ENCODE results near the gene DDX25.
A peak's percentile ranks its signal among the peaks of the same experiment; 100 is the strongest.

The DDX25 gene

DNA sequence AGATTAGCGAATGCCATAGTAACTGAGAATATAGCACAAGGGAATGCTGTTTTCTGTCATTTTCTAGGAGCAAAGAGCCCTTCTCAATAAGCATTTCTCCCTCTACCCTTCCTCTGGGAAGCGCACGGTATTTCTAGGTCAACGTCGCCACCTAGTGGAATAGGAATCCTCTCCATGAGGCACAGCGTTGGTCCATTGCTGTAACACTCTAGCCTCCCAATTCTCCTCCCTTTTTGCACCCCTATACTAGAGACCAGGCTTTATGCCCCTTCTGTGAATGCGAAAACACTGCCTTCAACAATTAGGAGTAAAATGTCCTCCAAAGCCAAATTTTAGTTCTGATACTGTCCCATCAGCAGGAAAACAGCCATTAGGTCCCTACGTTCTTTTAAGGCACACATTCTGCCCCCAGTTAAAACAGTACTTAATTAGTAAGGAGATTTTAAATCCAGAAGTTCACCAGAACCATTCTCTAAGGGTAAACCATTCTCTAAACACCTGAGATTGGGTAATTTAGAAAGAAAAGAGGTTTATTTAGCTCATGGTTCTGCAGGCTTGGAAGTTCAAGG lies 29.7 kb upstream of the DDX25 start:
- TF ChIP-seq, protein P1, sequence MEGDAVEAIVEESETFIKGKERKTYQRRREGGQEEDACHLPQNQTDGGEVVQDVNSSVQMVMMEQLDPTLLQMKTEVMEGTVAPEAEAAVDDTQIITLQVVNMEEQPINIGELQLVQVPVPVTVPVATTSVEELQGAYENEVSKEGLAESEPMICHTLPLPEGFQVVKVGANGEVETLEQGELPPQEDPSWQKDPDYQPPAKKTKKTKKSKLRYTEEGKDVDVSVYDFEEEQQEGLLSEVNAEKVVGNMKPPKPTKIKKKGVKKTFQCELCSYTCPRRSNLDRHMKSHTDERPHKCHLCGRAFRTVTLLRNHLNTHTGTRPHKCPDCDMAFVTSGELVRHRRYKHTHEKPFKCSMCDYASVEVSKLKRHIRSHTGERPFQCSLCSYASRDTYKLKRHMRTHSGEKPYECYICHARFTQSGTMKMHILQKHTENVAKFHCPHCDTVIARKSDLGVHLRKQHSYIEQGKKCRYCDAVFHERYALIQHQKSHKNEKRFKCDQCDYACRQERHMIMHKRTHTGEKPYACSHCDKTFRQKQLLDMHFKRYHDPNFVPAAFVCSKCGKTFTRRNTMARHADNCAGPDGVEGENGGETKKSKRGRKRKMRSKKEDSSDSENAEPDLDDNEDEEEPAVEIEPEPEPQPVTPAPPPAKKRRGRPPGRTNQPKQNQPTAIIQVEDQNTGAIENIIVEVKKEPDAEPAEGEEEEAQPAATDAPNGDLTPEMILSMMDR (IDR thresholded peaks at IDR 0.05; ENCODE audit: extremely low read depth, missing control alignments) = peak; percentile 71
- DNase-seq (ENCODE audit: low spot score) = peak; percentile 54

DNA sequence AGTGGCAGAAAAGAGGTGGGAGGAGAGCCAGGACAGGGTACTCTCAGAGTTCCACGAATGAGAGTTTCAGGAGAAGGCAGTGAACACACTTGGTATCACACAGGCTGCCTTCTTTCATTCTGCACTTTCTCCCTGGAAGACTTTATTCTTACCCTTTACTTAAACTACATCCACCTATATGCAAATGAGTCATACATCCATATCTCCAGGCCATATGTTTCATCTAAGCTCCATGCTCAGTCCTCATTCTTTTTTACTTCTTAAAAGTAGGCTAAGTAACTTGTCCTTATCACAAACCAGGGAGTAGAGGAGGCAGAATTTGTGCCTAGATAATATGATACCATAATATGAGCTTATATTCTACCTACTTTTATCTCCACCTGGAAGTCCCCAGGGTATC lies 23.0 kb upstream of the DDX25 start:
- DNase-seq (ENCODE audit: low spot score) = no peak
- TF ChIP-seq, protein P1 (IDR thresholded peaks at IDR 0.05; ENCODE audit: extremely low read depth, missing control alignments) = no peak

DNA sequence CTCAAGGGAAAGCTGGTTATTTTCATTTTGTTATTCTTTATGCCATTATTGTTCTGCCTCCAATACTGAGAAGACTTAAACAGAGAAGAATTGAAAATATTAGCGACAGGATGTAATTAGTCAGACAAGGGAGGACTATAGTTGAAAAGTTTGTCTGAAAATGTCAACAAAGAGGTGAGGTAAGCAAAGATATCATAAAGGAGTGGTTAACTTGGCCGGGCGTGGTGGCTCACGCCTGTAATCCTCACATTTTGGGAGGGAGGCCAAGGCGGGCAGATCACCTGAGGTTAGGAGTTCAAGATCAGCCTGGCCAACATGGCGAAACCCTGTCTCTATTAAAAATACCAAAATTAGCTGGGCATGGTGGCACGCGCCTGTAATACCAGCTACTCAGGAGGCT lies 20.9 kb upstream of the DDX25 start:
- TF ChIP-seq, protein P1 (IDR thresholded peaks at IDR 0.05; ENCODE audit: extremely low read depth, missing control alignments) = no peak
- DNase-seq (ENCODE audit: low spot score) = no peak

DNA sequence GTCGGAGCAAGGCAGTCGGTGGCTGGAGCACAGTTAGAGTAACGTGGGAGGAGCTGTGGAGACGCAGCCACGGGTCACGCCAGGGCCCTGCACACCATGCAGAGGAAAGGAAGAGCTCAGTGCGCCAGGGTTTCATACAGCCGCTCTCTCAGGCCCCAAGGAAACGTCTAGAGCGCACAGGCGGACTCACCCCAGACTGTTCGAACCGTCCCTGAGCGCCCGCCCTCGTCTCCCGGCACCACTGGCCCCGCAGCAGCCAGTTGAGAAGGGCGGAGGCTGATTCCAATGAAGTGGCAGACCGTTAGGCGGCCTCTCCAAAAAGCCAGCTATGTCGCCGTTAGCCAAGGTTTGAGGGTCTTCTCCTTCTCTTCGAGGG lies 17.3 kb upstream of the DDX25 start:
- TF ChIP-seq, protein P1 (IDR thresholded peaks at IDR 0.05; ENCODE audit: extremely low read depth, missing control alignments) = no peak
- peak; percentile 38 for DNase-seq (ENCODE audit: low spot score)

DNA sequence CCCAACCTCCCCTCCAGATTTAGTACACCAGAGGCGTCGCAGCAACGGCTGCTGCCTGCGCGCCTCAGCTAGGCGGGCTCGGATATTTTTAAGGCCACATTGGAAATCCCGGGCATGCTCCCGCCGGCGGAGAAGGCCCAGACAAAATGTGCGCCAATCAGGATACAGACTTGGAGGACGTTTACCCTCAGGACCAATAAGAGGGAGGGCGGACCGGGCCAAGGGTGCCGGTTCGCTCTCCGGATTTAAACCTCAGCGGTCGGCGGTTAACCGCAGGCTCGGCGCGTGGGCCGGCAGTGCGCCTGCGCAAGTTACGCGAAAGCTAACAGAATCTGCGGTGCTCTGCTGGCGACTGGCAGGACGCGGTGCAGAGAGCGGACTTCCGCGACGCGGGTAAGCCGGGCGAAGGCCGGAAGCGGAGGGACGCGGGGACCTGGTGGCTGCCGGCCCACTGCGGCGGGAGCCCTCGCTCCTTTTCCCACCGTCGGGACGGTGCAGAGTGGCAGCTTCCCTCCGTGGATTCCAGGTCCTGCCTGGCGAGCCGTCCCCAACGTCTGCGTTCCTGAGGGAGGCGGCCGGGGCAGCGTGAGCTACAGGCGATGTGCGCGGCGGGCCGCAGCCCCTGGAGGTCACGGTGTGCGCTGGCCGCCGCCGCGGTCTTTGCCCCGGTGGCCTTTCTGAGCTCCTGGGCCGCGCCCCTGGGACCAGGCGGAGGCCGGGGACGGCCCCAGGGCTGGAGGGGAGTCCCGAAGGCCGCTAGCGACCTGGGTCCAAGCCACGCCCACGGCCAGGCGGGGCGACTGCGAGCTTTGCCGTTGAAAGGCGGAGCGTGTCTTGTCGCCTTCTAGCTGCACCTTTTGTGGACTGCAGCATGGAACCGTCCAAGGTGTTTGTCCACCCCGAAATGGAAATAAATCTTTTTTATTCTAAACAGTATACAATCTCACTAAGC lies 16.7 kb upstream of the DDX25 start, which contains the start of gene HYLS1:
Gene HYLS1, plus strand, starts transcription at position 296 of the 952 bp plus-strand sequence. CDS start 11,701 bp downstream, outside the sequence.
- TF ChIP-seq, protein P1 (IDR thresholded peaks at IDR 0.05; ENCODE audit: extremely low read depth, missing control alignments) = no peak
- DNase-seq (ENCODE audit: low spot score) = peak; percentile 93

DNA sequence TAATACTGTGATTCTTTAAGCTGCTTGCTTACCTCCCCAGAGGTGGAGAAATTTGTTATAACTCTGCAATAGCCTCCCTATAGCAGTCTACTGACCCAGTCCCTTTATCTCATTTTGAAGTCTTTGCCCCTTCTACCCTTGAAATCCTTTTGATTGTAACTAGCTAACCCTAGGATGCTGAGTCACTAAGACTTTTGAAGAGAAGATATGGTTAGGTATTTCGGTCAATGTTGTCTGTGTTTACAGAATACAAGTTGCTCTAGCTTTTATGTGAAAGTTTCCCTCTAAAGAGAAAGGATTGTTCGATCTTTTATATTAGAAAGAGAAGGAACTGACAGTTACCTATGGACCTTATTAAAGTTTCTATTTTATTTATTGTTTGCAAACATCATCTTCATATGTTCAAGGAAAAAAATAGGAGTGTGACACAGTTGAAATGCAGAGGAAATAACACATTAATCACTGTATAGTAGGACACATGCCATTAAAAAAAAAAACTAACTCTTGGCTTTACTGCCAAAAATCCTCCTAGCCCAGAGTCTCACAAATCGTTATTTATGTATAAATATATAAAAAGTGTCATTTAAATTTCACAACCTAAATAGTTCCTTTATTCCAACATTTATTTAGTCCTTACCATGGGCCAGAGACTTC lies 13.7 kb upstream of the DDX25 start:
- no peak for DNase-seq (ENCODE audit: low spot score)
- TF ChIP-seq, protein P1 (IDR thresholded peaks at IDR 0.05; ENCODE audit: extremely low read depth, missing control alignments) = no peak

DNA sequence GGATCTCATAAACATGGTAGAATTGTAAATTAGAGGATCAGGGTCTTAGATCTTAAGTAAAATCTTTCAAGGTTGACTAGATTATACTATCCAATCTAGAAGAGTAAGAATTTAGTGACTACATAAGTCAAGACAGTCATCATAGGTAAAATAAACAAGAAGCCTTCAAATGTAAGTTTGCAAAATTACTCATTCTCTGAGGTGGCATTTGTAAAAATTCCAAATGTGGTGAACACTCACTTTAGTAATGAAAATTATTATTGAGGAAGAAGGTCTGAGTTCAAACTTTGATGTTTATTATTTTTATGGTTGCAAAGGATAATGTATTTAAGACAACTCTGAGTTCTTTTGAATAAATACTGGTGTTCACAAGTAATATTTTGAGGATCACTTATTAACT lies 12.2 kb upstream of the DDX25 start:
- no peak for DNase-seq (ENCODE audit: low spot score)
- TF ChIP-seq, protein P1 (IDR thresholded peaks at IDR 0.05; ENCODE audit: extremely low read depth, missing control alignments) = no peak
